ENCODE results near the gene SIK1.
"Not testable (repeated sequence)": the region's sequence is repeated elsewhere in the genome, so short reads cannot be mapped to it uniquely, and the experiment has no call there.

The SIK1 gene

GRCh38 chr21:43383351-43383750, 43.6 kb downstream of the SIK1 start:
- not testable (repeated sequence) for DNase-seq

DNA sequence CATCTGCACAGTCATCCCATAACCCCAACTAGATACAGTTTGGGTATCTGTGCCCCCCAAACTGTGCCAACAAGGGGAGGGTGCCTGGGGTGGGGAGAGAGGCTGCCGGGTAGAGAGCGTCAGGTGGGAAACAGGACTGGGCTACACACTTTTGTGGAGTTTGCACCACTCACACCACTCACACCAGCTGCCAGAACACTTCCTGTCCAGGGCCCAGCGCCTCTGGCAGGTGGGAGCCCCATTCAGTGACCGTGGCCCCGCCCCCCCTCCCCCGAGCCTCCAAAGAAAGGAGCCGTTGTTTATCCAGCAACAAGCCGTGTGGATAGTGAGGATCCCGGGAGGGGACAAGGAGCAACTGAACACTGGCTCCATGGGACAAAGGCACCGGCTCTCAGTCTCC, 44.0 kb downstream of the SIK1 start:
- DNase-seq = not testable (repeated sequence)

DNA sequence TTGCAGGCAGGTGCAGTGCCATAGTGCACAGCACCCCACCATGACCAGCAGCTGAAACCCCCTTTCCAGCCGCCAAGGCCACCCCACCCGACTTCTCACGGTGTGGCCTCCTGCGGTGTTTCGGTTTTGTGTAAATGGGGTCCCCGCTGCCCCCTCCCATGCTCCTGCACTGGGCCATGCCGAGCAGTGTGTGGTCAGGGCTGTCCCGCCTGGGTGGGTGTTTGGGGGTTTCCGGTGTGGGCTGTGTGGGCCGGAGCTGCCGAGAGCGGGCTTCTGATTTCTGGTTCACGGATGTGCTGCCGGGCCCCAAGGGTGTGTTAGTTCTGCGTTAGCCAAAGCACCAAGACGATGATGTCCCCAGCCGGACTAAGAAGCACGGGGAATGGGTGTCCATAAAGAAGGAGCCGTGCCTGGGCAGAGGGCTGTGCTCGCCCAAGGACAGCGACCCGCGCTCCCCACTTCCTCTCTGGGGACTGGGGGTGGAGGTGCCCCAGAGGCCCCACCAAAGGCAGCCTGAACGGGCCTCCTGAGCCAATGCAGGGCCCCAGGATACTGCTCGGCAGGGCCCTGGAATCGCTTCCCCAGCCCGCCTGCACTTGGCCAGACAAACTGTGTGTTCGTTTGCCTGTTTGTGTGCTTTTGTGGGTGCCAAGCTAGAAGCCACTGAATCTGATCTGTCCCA, 45.9 kb downstream of the SIK1 start:
- not testable (repeated sequence) for DNase-seq

DNA sequence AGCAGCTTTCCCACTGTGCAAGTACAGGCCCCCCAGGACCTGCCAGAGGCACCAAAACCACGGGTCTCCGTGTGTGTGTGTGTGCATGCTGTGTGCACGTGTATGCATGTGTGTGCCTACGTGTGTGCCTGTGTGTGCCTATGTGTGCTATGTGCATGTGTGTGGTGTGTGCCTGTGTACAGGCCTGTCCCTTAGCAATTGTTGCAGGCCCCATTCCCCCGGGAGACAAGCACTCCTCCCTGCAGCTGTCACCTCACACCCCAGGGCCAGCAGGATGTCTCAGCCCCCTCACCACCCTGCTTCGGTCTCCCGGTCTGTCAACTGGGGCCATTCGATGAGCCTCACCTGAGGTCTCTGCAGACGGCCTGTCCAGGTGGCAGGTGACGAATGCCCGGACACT, 46.6 kb downstream of the SIK1 start:
- DNase-seq = not testable (repeated sequence)

DNA sequence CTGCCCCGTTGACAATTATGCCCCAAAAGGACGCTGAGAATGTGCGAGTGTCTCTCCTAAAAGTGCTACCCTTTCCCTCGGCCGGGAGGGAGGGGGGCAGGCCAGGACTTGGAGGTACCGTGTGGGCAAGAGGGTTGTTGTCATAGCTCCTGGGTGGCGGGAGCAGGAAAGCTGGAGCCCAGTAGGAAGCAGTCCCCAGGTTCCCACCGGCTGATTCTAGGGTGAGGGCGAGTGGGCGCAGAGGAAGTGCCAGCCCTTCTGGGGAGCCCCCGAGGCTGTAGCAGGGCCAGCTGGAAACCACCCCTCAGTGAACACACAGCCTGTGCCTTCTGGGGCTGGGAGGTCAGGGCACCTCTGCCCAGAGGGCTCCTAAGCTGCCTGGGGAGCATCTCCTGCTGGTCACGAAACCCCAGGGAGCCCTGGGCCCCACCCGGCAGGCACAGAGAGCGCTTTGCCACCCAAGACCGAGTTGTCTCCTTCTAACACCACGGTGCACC, 47.3 kb downstream of the SIK1 start:
- DNase-seq = not testable (repeated sequence)

DNA sequence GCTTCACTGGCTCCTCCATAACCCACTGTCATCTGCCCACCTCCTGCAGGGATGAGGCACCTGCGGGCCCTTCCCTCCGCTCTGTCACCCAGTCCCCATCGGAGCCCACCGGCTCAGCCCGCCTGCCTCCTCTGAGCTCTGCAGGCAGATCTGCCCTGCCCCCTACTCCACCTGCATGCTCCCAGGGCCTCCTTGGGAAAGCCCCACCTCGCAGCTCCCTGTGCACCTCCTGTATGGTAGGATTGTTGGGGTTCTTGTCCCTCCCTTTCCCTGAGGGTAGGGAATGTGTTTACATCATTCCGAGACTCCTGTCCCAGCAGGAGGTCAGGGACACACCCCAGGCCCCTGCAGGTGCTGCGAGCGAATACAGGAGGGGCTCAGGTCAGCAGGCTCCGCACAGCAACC, 50.5 kb downstream of the SIK1 start:
- no peak for DNase-seq

DNA sequence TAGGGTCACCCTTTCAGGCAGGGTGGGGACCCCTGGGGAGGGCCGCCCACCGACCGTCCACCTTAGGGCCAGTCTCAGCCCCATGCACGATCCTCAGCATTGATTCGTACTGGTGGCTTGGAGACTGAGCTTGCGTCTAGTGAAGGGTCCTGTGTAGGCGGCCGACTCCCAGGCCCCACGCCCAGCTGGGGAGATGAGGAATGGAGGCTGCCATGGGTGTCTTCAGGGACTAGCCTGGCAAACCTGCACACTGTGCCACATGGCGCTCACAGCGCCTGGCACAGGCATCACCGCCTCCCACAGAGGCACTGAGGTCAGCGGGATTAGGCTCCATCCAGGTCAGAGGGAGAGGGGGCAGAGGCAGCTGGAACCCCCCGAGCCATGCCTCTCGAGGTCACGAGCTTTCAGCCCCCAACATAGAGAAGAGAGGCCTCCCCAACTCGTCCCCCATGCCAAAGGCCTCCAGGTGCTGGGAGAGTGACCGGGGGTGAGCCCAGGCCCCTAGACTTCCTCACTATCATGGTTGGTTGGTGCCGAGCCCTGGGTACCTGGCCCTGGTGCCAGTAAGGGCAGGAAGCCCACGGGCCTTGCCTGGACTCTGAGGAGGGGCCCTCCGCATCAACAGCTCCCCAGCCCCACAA, 51.0 kb downstream of the SIK1 start:
- DNase-seq = no peak

GRCh38 chr21:43375006-43375836, 51.7 kb downstream of the SIK1 start:
- no peak for DNase-seq

- DNase-seq = no peak
Measured at GRCh38 chr21:43374228-43374885, 52.6 kb downstream of the SIK1 start.

DNA sequence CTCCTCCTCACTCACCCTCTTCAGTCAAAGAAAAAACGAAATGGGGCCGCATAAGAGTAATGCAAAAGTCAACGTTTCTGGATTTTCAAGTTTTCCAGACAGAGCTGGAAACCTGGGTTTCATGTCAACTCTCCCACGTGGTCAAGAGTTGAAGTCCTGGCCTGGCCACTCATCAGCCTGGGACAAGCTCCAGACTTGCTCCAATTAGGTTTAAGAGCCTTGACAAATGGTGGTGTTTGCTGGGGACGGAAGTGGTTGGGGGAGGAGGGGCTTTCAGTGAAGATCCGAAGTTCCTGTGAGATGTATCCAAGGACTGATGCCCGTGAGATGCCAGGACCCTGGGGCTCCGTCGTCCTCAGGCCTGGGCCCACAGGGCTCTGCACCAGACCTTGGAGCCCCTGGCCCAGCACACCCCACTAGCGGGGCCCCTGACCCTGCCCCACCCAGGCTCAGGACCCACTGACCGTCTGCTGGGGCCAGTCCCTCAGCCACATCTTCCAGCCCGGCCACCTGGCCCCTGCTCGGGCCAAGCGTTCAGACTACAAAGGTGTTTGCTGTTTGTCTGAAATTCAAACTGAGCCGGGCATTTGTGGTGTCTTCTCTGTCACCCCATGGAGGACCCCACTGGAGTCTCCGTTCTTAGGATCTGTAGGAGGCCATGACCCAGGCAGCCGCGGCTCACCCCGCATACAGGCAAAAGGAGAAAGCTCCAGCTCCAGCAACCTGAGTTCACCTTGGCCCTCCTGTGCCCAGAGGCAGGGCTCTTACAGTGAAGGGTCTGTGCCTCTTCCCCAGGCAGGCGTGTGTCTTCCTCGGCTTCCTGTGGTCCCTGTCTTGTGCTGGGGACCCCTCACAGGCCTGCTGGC, 53.3 kb downstream of the SIK1 start:
- DNase-seq = no peak

DNA sequence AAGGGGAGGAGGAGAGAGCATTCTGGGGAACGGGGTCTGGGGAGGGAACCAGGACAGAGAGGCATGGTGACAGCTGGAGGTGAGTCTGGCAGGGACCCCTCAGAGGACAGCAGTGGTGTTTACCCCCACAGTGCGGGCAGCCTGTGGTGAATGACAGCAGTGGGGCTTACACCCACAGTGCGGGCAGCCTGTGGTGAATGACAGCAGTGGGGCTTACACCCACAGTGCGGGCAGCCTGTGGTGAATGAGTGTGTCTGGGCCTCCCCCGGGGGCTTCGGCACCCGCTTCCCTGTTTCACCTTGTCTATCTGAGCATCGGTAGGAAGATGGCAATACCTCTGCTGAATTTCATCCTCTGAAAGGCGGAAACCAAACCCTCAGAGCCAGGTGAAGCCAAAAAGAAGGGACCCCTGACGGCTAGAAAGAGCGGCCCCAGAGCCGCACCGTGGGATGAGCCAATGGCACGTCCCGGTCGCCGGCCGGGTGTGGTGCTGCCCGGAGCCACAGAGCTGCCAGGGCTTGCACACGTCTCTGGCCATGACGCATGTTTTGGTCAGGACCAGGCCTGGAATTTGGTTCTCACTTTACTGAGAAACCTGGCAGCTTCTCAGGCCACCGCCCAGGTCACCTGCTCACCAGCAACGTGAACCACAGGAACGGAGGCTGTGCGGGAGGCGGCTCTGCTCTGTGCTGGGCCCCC, 54.1 kb downstream of the SIK1 start:
- DNase-seq = no peak

DNA sequence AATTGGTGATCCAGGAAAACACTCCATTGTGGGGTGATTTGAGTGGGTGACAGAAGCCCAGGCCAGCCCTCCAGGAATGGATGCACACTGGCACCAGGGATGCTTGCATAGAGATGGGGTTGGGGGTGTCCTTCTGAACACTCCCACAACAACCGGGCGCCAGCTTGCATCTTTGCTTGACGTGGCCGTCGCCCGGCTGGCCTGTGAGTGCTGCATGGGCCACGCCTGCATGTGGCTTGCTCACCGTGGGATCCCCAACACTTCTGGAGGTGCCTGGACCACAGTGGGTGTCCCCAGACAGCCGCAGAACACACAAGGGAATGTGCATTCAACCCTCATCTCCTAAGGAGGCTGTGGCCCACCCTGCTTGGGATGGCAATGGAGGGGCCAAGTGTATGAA, 55.1 kb downstream of the SIK1 start:
- DNase-seq = no peak

GRCh38 chr21:43370888-43371570, 55.9 kb downstream of the SIK1 start:
- no peak for DNase-seq

DNA sequence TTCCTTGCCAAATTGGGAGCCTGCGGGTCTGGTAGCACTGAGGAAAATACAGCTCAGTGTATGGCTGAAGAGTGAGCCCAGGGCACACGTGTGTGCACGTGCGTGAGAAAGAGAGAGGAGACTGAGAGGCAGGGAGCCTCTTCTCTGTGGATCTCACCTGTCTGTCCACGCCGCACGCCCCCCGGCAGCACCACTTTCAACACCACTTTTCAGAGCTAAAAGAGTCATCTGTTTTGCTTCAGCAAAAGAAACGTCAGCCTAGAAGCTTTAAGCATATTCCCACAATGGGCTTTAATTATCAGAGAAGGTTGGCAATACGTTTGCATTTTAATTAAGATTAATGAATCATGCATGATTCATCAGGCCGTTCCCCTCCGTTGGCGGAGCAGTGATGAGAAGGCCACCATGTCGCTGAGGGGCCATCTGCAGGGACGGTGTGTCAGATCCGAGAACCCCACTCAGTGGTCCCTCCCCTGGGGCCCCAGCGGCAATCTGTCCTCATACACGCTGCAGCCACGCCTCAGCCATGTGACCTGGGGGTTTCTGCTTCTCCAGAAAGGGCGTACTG, 56.8 kb downstream of the SIK1 start:
- no peak for DNase-seq

DNA sequence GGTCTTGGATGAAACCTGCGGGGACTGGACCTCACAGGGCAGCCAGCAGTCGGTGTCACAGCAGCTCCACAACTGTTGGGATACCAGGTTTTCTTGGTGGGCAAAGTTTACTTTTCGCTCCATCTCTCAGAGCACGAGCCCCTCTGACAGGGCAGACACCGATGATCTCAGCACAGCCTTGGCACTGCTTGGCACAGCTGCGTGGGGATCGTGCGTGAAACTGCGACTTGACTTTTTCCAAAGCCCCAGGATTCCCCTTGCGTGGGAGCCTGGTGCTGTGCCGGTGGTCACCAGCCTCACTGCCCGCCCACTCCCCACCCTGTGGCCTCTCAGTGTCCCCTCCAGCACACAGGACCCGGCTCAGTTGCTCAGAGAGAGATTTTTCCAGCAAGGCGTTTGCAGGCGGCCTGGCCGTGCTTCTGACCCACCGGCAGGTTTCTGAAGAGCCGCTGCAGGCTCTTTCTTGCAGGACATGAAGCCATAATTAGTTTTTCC, 57.3 kb downstream of the SIK1 start:
- DNase-seq = no peak

- no peak for DNase-seq
Measured at GRCh38 chr21:43369124-43369523, 57.8 kb downstream of the SIK1 start.

GRCh38 chr21:43368685-43369084, 58.2 kb downstream of the SIK1 start:
- no peak for DNase-seq

DNA sequence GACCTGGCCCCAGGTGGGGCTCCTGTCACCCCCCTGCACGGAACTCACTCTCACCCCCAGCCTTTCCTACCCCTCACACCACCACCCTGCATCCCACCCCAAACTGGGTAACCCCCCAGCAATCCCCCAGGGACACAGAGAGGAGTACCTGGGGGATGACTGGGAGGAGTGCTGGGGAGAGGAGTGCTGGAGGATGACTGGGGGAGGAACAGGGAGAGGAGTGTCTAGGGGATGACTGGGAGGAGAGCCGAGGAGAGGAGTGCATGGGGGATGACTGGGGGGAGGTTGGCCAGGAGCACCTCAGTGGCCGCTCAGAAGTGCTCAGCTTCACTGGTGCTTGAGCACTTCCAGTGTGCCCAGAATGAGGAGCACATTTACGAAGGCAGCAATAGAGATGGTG, 59.1 kb downstream of the SIK1 start:
- no peak for DNase-seq

- no peak for DNase-seq
Measured at GRCh38 chr21:43367296-43367695, 59.6 kb downstream of the SIK1 start.

GRCh38 chr21:43366656-43367055, 60.3 kb downstream of the SIK1 start:
- DNase-seq = no peak
